HEK293 (cell line): ENCODE data around the gene ABRACL.

Source experiments
- ATF2 ChIP-seq: fragments of 450-650 bp; formaldehyde crosslinking; IDR thresholded peaks from 2 replicates; pipeline ENCODE4 v1.5.1; 2016; ENCODE audit warnings: missing biosample characterization, missing genetic modification characterization, low read depth
- GLI4 ChIP-seq: fragments of 450-650 bp; formaldehyde crosslinking; IDR thresholded peaks from 2 replicates; pipeline ENCODE4 v1.5.1; 2016; ENCODE audit warnings: missing biosample characterization, missing genetic modification characterization
- REST ChIP-seq: fragments of 450-650 bp; formaldehyde crosslinking; IDR thresholded peaks from 2 replicates; pipeline ENCODE4 v1.5.1; 2016; ENCODE audit warnings: missing biosample characterization, missing genetic modification characterization
- ZBTB49 ChIP-seq: fragments of 450-650 bp; formaldehyde crosslinking; IDR thresholded peaks from 2 replicates; pipeline ENCODE4 v1.5.1; 2016; ENCODE audit warnings: missing biosample characterization, missing genetic modification characterization, low read depth
- ZNF292 ChIP-seq: fragments of 450-650 bp; formaldehyde crosslinking; IDR thresholded peaks from 2 replicates; pipeline ENCODE4 v1.5.1; 2016; ENCODE audit warnings: low read depth, missing biosample characterization, missing genetic modification characterization, borderline replicate concordance
- ZNF37A ChIP-seq: fragments of 450-650 bp; IDR thresholded peaks from 2 replicates; pipeline ENCODE4 v1.5.1; 2018; ENCODE audit warnings: missing biosample characterization, missing genetic modification characterization
- ZNF549 ChIP-seq: fragments of 450-650 bp; IDR thresholded peaks from 2 replicates; pipeline ENCODE4 v1.5.1; 2018; ENCODE audit warnings: missing biosample characterization, missing genetic modification characterization, mild to moderate bottlenecking, inconsistent platforms, moderate library complexity
- ZNF623 ChIP-seq: fragments of 450-650 bp; formaldehyde crosslinking; IDR thresholded peaks from 2 replicates; pipeline ENCODE4 v1.5.1; 2016; ENCODE audit warnings: missing biosample characterization, missing genetic modification characterization
- TF ChIP-seq, protein P1 (sequence below): fragments of 450-650 bp; formaldehyde crosslinking; IDR thresholded peaks from 2 replicates; pipeline ENCODE4 v1.5.1; 2016; ENCODE audit warnings: missing biosample characterization, missing genetic modification characterization
- TF ChIP-seq, protein P2 (sequence below): fragments of 450-650 bp; formaldehyde crosslinking; IDR thresholded peaks from 2 replicates; pipeline ENCODE4 v1.5.1; 2016; ENCODE audit warnings: missing biosample characterization, missing genetic modification characterization
- TF ChIP-seq, protein P3 (sequence below): fragments of 450-650 bp; formaldehyde crosslinking; IDR thresholded peaks from 2 replicates; pipeline ENCODE4 v1.5.1; 2016; ENCODE audit warnings: missing biosample characterization, missing genetic modification characterization
- TF ChIP-seq, protein P4 (sequence below): fragments of 450-650 bp; formaldehyde crosslinking; conservative IDR thresholded peaks from 2 replicates; pipeline ENCODE4 v1.5.1; 2016; ENCODE audit warnings: low read depth, missing biosample characterization, missing genetic modification characterization

GRCh38 chr6:139011980-139012379 lies 16.6 kb upstream of the ABRACL start:
- TF ChIP-seq, protein P1, sequence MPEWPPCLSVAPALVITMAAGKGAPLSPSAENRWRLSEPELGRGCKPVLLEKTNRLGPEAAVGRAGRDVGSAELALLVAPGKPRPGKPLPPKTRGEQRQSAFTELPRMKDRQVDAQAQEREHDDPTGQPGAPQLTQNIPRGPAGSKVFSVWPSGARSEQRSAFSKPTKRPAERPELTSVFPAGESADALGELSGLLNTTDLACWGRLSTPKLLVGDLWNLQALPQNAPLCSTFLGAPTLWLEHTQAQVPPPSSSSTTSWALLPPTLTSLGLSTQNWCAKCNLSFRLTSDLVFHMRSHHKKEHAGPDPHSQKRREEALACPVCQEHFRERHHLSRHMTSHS = no peak
- TF ChIP-seq ZNF549 (tag by site-specific recombination) = no peak
- no peak for TF ChIP-seq REST
- TF ChIP-seq, protein P2, sequence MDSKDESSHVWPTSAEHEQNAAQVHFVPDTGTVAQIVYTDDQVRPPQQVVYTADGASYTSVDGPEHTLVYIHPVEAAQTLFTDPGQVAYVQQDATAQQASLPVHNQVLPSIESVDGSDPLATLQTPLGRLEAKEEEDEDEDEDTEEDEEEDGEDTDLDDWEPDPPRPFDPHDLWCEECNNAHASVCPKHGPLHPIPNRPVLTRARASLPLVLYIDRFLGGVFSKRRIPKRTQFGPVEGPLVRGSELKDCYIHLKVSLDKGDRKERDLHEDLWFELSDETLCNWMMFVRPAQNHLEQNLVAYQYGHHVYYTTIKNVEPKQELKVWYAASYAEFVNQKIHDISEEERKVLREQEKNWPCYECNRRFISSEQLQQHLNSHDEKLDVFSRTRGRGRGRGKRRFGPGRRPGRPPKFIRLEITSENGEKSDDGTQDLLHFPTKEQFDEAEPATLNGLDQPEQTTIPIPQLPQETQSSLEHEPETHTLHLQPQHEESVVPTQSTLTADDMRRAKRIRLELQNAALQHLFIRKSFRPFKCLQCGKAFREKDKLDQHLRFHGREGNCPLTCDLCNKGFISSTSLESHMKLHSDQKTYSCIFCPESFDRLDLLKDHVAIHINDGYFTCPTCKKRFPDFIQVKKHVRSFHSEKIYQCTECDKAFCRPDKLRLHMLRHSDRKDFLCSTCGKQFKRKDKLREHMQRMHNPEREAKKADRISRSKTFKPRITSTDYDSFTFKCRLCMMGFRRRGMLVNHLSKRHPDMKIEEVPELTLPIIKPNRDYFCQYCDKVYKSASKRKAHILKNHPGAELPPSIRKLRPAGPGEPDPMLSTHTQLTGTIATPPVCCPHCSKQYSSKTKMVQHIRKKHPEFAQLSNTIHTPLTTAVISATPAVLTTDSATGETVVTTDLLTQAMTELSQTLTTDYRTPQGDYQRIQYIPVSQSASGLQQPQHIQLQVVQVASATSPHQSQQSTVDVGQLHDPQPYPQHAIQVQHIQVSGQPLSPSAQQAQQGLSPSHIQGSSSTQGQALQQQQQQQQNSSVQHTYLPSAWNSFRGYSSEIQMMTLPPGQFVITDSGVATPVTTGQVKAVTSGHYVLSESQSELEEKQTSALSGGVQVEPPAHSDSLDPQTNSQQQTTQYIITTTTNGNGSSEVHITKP (tag by site-specific recombination) = no peak
- TF ChIP-seq, protein P3, sequence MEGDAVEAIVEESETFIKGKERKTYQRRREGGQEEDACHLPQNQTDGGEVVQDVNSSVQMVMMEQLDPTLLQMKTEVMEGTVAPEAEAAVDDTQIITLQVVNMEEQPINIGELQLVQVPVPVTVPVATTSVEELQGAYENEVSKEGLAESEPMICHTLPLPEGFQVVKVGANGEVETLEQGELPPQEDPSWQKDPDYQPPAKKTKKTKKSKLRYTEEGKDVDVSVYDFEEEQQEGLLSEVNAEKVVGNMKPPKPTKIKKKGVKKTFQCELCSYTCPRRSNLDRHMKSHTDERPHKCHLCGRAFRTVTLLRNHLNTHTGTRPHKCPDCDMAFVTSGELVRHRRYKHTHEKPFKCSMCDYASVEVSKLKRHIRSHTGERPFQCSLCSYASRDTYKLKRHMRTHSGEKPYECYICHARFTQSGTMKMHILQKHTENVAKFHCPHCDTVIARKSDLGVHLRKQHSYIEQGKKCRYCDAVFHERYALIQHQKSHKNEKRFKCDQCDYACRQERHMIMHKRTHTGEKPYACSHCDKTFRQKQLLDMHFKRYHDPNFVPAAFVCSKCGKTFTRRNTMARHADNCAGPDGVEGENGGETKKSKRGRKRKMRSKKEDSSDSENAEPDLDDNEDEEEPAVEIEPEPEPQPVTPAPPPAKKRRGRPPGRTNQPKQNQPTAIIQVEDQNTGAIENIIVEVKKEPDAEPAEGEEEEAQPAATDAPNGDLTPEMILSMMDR = no peak
- no peak for TF ChIP-seq ZNF37A (tag by site-specific recombination)
- TF ChIP-seq GLI4 (tag by site-specific recombination) = no peak
- no peak for TF ChIP-seq ZNF292
- no peak for TF ChIP-seq ATF2 (tag by site-specific recombination)
- no peak for TF ChIP-seq ZNF623 (tag by site-specific recombination)
- TF ChIP-seq ZBTB49 (tag by site-specific recombination) = no peak
- TF ChIP-seq, protein P4, sequence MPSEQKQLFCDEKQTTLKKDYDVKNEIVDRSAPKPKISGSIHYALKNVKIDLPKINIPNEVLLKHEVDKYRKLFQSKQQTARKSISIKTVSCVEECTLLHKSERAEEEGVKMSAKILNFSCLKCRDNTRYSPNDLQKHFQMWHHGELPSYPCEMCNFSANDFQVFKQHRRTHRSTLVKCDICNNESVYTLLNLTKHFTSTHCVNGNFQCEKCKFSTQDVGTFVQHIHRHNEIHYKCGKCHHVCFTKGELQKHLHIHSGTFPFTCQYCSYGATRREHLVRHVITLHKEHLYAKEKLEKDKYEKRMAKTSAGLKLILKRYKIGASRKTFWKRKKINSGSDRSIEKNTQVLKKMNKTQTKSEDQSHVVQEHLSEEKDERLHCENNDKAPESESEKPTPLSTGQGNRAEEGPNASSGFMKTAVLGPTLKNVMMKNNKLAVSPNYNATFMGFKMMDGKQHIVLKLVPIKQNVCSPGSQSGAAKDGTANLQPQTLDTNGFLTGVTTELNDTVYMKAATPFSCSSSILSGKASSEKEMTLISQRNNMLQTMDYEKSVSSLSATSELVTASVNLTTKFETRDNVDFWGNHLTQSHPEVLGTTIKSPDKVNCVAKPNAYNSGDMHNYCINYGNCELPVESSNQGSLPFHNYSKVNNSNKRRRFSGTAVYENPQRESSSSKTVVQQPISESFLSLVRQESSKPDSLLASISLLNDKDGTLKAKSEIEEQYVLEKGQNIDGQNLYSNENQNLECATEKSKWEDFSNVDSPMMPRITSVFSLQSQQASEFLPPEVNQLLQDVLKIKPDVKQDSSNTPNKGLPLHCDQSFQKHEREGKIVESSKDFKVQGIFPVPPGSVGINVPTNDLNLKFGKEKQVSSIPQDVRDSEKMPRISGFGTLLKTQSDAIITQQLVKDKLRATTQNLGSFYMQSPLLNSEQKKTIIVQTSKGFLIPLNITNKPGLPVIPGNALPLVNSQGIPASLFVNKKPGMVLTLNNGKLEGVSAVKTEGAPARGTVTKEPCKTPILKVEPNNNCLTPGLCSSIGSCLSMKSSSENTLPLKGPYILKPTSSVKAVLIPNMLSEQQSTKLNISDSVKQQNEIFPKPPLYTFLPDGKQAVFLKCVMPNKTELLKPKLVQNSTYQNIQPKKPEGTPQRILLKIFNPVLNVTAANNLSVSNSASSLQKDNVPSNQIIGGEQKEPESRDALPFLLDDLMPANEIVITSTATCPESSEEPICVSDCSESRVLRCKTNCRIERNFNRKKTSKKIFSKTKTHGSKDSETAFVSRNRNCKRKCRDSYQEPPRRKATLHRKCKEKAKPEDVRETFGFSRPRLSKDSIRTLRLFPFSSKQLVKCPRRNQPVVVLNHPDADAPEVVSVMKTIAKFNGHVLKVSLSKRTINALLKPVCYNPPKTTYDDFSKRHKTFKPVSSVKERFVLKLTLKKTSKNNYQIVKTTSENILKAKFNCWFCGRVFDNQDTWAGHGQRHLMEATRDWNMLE (tag by site-specific recombination) = no peak
